Smooth muscle cell (in vitro differentiated cells): ENCODE measurements around the gene EPHA2. TPM values are rescaled to one million over a fixed set of nuclear protein-coding genes. Genes with fewer than 3 reads are reported as not detected.
"Not testable (repeated sequence)": the region's sequence is repeated elsewhere in the genome, so short reads cannot be mapped to it uniquely, and the experiment has no call there.

Experiments
- DNase-seq: peaks from one replicate; lab custom pipeline; 2025; ENCODE audit not compliant: unreplicated experiment; lab: John Stamatoyannopoulos, UW
- H2AFZ ChIP-seq: fragments of 200-600 bp; sonication (generic); 2 replicates; pipeline ENCODE4 v1.6.0; 2016; ENCODE audit warnings: antibody characterized with exemption, low read depth, mild to moderate bottlenecking
- H3F3A ChIP-seq: fragments of 200-600 bp; sonication (generic); 2 replicates; pipeline ENCODE4 v1.6.0; 2017; ENCODE audit warnings: antibody characterized with exemption, low read depth
- H3K27ac ChIP-seq: fragments of 200-600 bp; sonication (generic); 2 replicates; pipeline ENCODE4 v1.5.1; 2016; ENCODE audit warnings: low read depth, mild to moderate bottlenecking
- H3K27me3 ChIP-seq: fragments of 200-600 bp; sonication (generic); 2 replicates; pipeline ENCODE4 v1.6.1; 2016; ENCODE audit warnings: low read depth, mild to moderate bottlenecking
- H3K36me3 ChIP-seq: fragments of 200-600 bp; sonication (generic); 2 replicates; pipeline ENCODE4 v1.5.1; 2016; ENCODE audit warnings: low read depth
- H3K4me1 ChIP-seq: fragments of 200-600 bp; sonication (generic); 2 replicates; pipeline ENCODE4 v1.5.1; 2016; ENCODE audit warnings: low read depth
- H3K4me2 ChIP-seq: fragments of 200-600 bp; sonication (generic); 2 replicates; pipeline ENCODE4 v1.6.0; 2016; ENCODE audit warnings: mild to moderate bottlenecking
- H3K4me3 ChIP-seq: fragments of 200-600 bp; sonication (generic); 2 replicates; pipeline ENCODE4 v1.5.1; 2016; ENCODE audit warnings: mild to moderate bottlenecking
- H3K79me2 ChIP-seq: fragments of 200-600 bp; sonication (generic); 2 replicates; pipeline ENCODE4 v1.6.0; 2016; ENCODE audit warnings: low read depth, mild to moderate bottlenecking
- H3K9ac ChIP-seq: fragments of 200-600 bp; sonication (generic); 2 replicates; pipeline ENCODE4 v1.6.0; 2016; ENCODE audit warnings: low read depth
- H3K9me3 ChIP-seq: fragments of 200-600 bp; sonication (generic); replicated peaks from 2 replicates; pipeline ENCODE4 v1.5.1; 2016; ENCODE audit warnings: low read depth
- H4K20me1 ChIP-seq: fragments of 200-600 bp; sonication (generic); 2 replicates; pipeline ENCODE4 v1.6.0; 2016; ENCODE audit warnings: low read depth
- whole genome bisulfite sequencing: methylation state at CpG from one replicate; pipeline ENCODE4 v1.1.7; 2016; ENCODE audit warnings: low lambda C conversion rate; 5-methylcytosine and 5-hydroxymethylcytosine counted together
- polyA plus RNA-seq: library from polyadenylated mRNA; unstranded; fragments of >200 nt; fragmentation: Nextera tagmentation; extraction: Ambion mirVana; gene quantifications from 2 replicates; pipeline ENCODE4 v1.2.1, GENCODE V29; 2016
- total RNA-seq: library from RNA; depleted of rRNA; stranded (reverse); fragments of >200 nt; gene quantifications from 2 replicates; pipeline ENCODE4 v1.2.3, GENCODE V29; 2014
- TF ChIP-seq, protein P1 (sequence below): fragments of 200-600 bp; sonication (generic); IDR thresholded peaks from 2 replicates; pipeline ENCODE4 v1.5.1; 2017; ENCODE audit warnings: borderline replicate concordance, mild to moderate bottlenecking, antibody characterized with exemption; ENCODE audit not compliant: insufficient read depth, poor library complexity, severe bottlenecking

Gene EPHA2
- total and polyA plus RNA-seq, 2 experiments from 2014 or later: 27.3 to 34.8 TPM

DNA sequence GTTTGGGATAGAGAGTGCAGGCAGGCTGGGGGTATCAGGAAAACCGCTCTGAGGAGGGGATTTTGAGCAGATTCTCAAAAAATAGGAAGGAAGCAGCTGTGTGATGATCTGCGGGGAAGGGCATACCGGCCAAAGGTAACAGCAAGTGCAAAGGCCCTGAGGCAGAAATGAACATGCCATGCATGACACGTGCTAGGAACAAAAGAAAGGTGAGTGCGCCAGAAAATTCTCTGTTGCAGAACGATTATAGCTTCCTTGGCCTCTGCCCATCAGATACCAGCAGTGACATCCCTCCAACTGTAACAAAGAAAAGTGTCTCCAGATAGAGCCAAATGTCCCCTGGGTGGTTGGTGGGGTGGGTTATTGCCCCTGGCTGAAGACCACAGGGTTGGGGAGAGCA, 45.4 kb downstream of the EPHA2 start:
- Histone ChIP-seq H3K4me3 (no peak overlapping the region), H3K27me3 (no peaks in the 10 kb centered on the region), H3K27ac (no peak overlapping the region), H3K9me3 (no peaks in the 10 kb centered on the region), H3F3A (no peaks in the 10 kb centered on the region), H3K9ac (no peak overlapping the region), H2AFZ (no peak overlapping the region), H3K4me1 (peaks cover 19% of the 10 kb centered on the region), H3K79me2 (no peaks in the 10 kb centered on the region), H4K20me1 (no peaks in the 10 kb centered on the region), H3K36me3 (no peaks in the 10 kb centered on the region), H3K4me2 (no peak overlapping the region)
- no peak for DNase-seq
- WGBS: 93% methylated on average over 6 of the region's 6 CpGs
- TF ChIP-seq, protein P1, sequence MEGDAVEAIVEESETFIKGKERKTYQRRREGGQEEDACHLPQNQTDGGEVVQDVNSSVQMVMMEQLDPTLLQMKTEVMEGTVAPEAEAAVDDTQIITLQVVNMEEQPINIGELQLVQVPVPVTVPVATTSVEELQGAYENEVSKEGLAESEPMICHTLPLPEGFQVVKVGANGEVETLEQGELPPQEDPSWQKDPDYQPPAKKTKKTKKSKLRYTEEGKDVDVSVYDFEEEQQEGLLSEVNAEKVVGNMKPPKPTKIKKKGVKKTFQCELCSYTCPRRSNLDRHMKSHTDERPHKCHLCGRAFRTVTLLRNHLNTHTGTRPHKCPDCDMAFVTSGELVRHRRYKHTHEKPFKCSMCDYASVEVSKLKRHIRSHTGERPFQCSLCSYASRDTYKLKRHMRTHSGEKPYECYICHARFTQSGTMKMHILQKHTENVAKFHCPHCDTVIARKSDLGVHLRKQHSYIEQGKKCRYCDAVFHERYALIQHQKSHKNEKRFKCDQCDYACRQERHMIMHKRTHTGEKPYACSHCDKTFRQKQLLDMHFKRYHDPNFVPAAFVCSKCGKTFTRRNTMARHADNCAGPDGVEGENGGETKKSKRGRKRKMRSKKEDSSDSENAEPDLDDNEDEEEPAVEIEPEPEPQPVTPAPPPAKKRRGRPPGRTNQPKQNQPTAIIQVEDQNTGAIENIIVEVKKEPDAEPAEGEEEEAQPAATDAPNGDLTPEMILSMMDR: no peak

DNA sequence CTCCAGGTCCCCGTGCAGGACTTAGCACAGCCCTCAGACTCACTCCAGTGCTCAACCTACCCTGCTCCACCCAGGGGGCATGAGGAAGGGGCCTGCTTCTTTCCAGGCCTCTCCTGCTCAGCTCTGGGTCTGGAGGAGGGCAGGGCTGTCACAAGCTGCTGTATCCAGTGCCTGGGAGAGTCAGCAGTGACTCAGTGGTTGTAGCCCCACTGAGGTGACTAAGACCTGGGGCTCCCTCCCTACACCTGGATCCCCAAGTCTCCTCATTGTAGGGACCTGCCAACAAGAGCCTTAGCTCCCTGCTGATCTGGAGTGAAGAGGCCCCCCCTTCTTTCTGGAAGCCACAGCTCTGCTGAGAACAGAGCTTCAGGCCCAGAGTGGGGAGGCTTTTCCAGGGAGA, 46.3 kb downstream of the EPHA2 start:
- H3K9ac ChIP-seq: no peak overlapping the region

DNA sequence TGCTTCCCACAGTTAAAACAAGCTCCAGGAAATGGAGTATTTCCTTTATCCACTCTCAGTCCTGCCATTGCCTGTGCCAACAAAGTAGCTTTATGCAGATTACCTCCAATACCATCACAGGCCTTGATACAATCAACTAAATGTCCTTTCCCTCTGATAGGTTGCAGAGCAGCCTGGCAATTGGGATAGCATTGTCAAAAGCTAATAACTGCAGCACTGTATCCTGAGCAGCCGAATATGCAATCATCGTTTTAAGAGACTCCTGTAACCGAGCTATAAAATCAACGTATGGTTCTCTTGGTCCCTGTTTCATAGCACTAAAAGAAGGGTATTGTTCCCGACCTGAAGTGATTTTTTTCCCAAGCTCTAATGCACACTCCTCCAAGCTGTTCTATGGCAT, 48.8 kb downstream of the EPHA2 start:
- not testable (repeated sequence) for DNase-seq, H4K20me1 ChIP-seq, H3K9ac ChIP-seq, H3K79me2 ChIP-seq, H2AFZ ChIP-seq, H3K27ac ChIP-seq, H3K4me2 ChIP-seq, H3K36me3 ChIP-seq, H3K9me3 ChIP-seq, H3F3A ChIP-seq, H3K4me1 ChIP-seq, H3K4me3 ChIP-seq, H3K27me3 ChIP-seq
- WGBS: 84% methylated on average over 5 of the region's 5 CpGs

More for the DNA sequence above, 46.3 kb downstream of the EPHA2 start:
- Histone ChIP-seq H3K9me3 (no peaks in the 10 kb centered on the region), H3K27ac (no peak overlapping the region), H3K4me1 (peaks cover 14% of the 10 kb centered on the region), H3K4me3 (no peak overlapping the region), H3K4me2 (no peak overlapping the region), H3K27me3 (no peaks in the 10 kb centered on the region), H3K36me3 (no peaks in the 10 kb centered on the region), H3K79me2 (no peaks in the 10 kb centered on the region), H4K20me1 (no peaks in the 10 kb centered on the region), H3F3A (no peaks in the 10 kb centered on the region), H2AFZ (no peak overlapping the region)
- TF ChIP-seq, protein P1: no peak
- WGBS: 89% methylated on average over 1 of the region's 1 CpG
- DNase-seq: no peak

DNA sequence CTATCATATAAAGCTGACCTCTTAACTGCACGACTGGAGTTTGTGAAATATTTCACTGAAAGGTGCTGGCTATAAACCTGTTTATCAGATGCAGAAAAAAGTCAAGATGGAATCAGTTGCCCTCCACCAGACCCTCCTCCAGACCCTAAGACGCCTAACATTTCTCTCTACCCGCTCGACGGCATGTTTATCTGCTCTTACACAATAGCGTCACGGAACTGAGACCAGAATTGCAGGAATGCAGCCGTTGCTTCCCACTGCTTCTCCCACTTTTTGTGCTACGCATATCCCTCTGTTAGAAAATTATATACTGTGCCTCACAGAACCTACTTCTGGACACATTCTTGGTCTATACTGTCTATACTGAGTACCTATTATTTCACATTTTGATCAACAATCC, 54.2 kb downstream of the EPHA2 start:
- no peak for DNase-seq
- 76% methylated on average over 9 of the region's 9 CpGs for WGBS
- H3K79me2 ChIP-seq: no peaks in the 10 kb centered on the region
- H3K9me3 ChIP-seq: no peaks in the 10 kb centered on the region
- no peaks in the 10 kb centered on the region for H3F3A ChIP-seq
- H3K4me3 ChIP-seq: no peak overlapping the region
- TF ChIP-seq, protein P1: no peak
- no peak overlapping the region for H2AFZ ChIP-seq
- H3K27ac ChIP-seq: no peak overlapping the region
- no peaks in the 10 kb centered on the region for H4K20me1 ChIP-seq
- H3K36me3 ChIP-seq: no peaks in the 10 kb centered on the region
- no peaks in the 10 kb centered on the region for H3K27me3 ChIP-seq
- H3K4me1 ChIP-seq: no peaks in the 10 kb centered on the region
- no peak overlapping the region for H3K4me2 ChIP-seq
- no peak overlapping the region for H3K9ac ChIP-seq
